ENCODE results near the gene MMP12.

DNA sequence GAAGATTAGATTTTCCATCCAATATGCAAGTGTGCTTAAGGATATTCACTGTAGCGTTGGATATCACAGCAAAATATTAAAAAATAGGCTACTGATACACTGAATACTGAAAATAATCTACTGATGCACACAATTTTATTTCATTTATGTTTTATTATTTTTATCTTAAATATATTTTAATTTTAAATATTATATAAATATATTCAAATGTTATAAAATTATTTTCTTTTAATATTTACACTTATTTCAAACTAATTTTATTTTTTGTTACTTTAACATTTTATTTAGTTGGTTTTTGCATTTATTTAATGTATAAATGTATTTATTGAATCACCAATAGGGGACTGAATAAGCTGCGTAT, 43.7 kb downstream of the MMP12 start:
- no peak for TF ChIP-seq CTCF (conservative IDR thresholded peaks at IDR 0.05; ENCODE audit: low read length)
- TF ChIP-seq EZH2phosphoT487 (IDR thresholded peaks at IDR 0.05; ENCODE audit: borderline replicate concordance, low read depth, low read length): no peak
